Measurements from ENCODE around the gene KCNE5.
A peak's percentile ranks its signal among the peaks of the same experiment; 100 is the strongest.
"Not testable (repeated sequence)": the region's sequence is repeated elsewhere in the genome, so short reads cannot be mapped to it uniquely, and the experiment has no call there.

The KCNE5 gene

DNA sequence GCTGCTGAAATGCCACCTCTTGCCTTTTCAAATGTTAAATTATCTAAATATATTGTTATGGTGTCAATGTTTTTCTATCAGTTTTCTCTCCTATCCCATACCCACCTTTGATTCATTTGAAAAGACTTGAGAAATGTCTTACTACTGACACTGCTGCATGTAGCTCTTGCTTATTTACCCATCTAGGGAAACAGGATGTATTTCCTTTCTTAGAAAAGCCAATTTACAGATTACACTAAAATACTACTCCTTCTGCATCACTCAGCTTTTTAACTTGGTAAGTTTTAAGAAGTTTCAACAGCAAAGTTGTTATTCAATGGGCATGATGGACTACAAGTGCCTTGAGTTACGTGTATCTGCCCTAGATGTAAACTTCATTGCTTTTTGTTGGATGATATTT is 13.2 kb upstream of the KCNE5 start:
- Histone ChIP-seq H3K4me3 (ENCODE audit: low read depth, low read length) (no peak overlapping the region), H3K27me3 (ENCODE audit: insufficient read depth, low read length) (no peaks in the 10 kb centered on the region), H3K23ac (ENCODE audit: low read length) (no peak overlapping the region), H3K9me3 (ENCODE audit: insufficient read depth, low read depth, low read length) (no peaks in the 10 kb centered on the region), H3K4me1 (ENCODE audit: control insufficient read depth in 1 of 2, insufficient read depth in 2 of 2, low read length in 2 of 2) (no peaks in the 10 kb centered on the region), H3K79me1 (ENCODE audit: low read length) (no peaks in the 10 kb centered on the region), H2BK120ac (ENCODE audit: insufficient read depth, low read length, poor library complexity) (no peak overlapping the region), H2BK12ac (ENCODE audit: low read length) (no peak overlapping the region), H3K79me2 (ENCODE audit: control insufficient read depth, insufficient read depth, low read length, poor library complexity) (no peaks in the 10 kb centered on the region), H2AFZ (ENCODE audit: insufficient read depth, low read length, poor library complexity) (no peak overlapping the region), H3K4me2 (ENCODE audit: low read length) (no peak overlapping the region), H3K18ac (ENCODE audit: low read length) (no peak overlapping the region), H2AK5ac (ENCODE audit: low read length) (no peak overlapping the region), H2BK5ac (ENCODE audit: low read depth, low read length, poor library complexity) (no peak overlapping the region), H3K27ac (ENCODE audit: low read depth, low read length) (no peak overlapping the region), H4K8ac (ENCODE audit: low read depth, low read length) (no peak overlapping the region), H3K9ac (ENCODE audit: low read length) (no peak overlapping the region), H3K14ac (ENCODE audit: low read length) (no peak overlapping the region), H3K4ac (ENCODE audit: low read depth, low read length) (no peak overlapping the region), H4K12ac (ENCODE audit: low read depth, low read length) (no peak overlapping the region), H4K91ac (ENCODE audit: low read depth, low read length) (no peak overlapping the region), H3K36me3 (ENCODE audit: control insufficient read depth in 1 of 2, insufficient read depth in 2 of 2, low read length in 2 of 2) (no peaks in the 10 kb centered on the region)
- DNase-seq = no peak
- WGBS (ENCODE audit: extremely low coverage, insufficient coverage, insufficient read length) = no CpG with 5 or more reads among the region's 1 CpG

DNA sequence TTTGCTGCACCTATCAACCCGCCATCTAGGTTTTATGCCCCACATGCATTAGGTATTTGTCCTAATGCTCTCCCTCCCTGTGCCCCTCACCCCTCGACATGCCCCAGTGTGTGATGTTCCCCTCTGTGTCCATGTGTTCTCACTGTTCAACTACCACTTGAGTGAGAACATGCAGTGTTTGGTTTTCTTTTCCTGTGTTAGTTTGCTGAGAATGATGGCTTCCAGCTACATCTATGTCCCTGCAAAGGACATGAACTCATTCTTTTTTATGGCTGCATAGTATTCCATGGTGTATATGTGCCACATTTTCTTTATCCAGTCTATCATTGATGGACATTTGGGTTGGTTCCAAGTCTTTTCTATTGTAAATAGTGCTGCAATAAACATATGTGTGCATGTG is 12.5 kb upstream of the KCNE5 start:
- not testable (repeated sequence) for H2AK5ac ChIP-seq (ENCODE audit: low read length); H3K27ac ChIP-seq (ENCODE audit: low read depth, low read length); H2BK12ac ChIP-seq (ENCODE audit: low read length)

DNA sequence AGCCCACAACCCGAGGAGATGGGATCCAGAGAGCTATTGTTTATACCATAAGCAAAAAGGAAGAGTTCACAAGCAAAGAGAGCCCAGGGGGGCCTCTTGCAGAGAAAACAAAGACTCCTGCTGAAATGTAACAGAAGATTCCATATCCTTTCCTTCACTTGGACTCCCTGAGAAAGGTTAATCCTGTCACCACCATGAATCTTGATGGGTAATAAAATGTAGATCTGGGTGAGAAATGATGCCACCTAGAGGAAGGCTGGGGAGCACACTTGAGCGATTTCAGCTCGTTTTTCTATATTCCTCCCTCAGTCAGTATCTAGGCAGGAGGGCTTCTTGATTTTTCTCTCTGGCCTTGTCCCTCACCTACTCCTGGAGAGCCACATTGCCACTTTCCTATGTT is 10.2 kb upstream of the KCNE5 start:
- no CpG with 5 or more reads among the region's 3 CpGs for WGBS (ENCODE audit: extremely low coverage, insufficient coverage, insufficient read length)
- Histone ChIP-seq H3K9me3 (ENCODE audit: insufficient read depth, low read depth, low read length) (no peaks in the 10 kb centered on the region), H2BK5ac (ENCODE audit: low read depth, low read length, poor library complexity) (no peak overlapping the region), H3K36me3 (ENCODE audit: control insufficient read depth in 1 of 2, insufficient read depth in 2 of 2, low read length in 2 of 2) (no peaks in the 10 kb centered on the region), H3K79me2 (ENCODE audit: control insufficient read depth, insufficient read depth, low read length, poor library complexity) (no peaks in the 10 kb centered on the region), H2BK120ac (ENCODE audit: insufficient read depth, low read length, poor library complexity) (no peak overlapping the region), H3K18ac (ENCODE audit: low read length) (no peak overlapping the region), H2AK5ac (ENCODE audit: low read length) (no peak overlapping the region), H4K91ac (ENCODE audit: low read depth, low read length) (no peak overlapping the region), H3K9ac (ENCODE audit: low read length) (no peak overlapping the region), H3K4me3 (ENCODE audit: low read depth, low read length) (no peak overlapping the region), H3K79me1 (ENCODE audit: low read length) (no peaks in the 10 kb centered on the region), H3K27ac (ENCODE audit: low read depth, low read length) (no peak overlapping the region), H2AFZ (ENCODE audit: insufficient read depth, low read length, poor library complexity) (no peak overlapping the region), H3K4ac (ENCODE audit: low read depth, low read length) (no peak overlapping the region), H4K8ac (ENCODE audit: low read depth, low read length) (no peak overlapping the region), H3K23ac (ENCODE audit: low read length) (no peak overlapping the region), H2BK12ac (ENCODE audit: low read length) (no peak overlapping the region), H4K12ac (ENCODE audit: low read depth, low read length) (no peak overlapping the region), H3K14ac (ENCODE audit: low read length) (no peak overlapping the region), H3K27me3 (ENCODE audit: insufficient read depth, low read length) (no peaks in the 10 kb centered on the region), H3K4me2 (ENCODE audit: low read length) (no peak overlapping the region), H3K4me1 (ENCODE audit: control insufficient read depth in 1 of 2, insufficient read depth in 2 of 2, low read length in 2 of 2) (no peaks in the 10 kb centered on the region)
- DNase-seq = peak in 1 of 2 donors; percentile 32

More for the DNA sequence above, 12.5 kb upstream of the KCNE5 start:
- H3K18ac ChIP-seq (ENCODE audit: low read length); H3K27me3 ChIP-seq (ENCODE audit: insufficient read depth, low read length); H2BK120ac ChIP-seq (ENCODE audit: insufficient read depth, low read length, poor library complexity); H3K36me3 ChIP-seq (ENCODE audit: control insufficient read depth in 1 of 2, insufficient read depth in 2 of 2, low read length in 2 of 2); H3K4me3 ChIP-seq (ENCODE audit: low read depth, low read length); H3K79me1 ChIP-seq (ENCODE audit: low read length); H2AFZ ChIP-seq (ENCODE audit: insufficient read depth, low read length, poor library complexity); H3K14ac ChIP-seq (ENCODE audit: low read length); H4K91ac ChIP-seq (ENCODE audit: low read depth, low read length); H3K9me3 ChIP-seq (ENCODE audit: insufficient read depth, low read depth, low read length); H2BK5ac ChIP-seq (ENCODE audit: low read depth, low read length, poor library complexity); H4K12ac ChIP-seq (ENCODE audit: low read depth, low read length); H3K79me2 ChIP-seq (ENCODE audit: control insufficient read depth, insufficient read depth, low read length, poor library complexity); H3K4me2 ChIP-seq (ENCODE audit: low read length); H3K4me1 ChIP-seq (ENCODE audit: control insufficient read depth in 1 of 2, insufficient read depth in 2 of 2, low read length in 2 of 2); H3K23ac ChIP-seq (ENCODE audit: low read length); H3K9ac ChIP-seq (ENCODE audit: low read length); H3K4ac ChIP-seq (ENCODE audit: low read depth, low read length); H4K8ac ChIP-seq (ENCODE audit: low read depth, low read length); DNase-seq: not testable (repeated sequence)
- WGBS (ENCODE audit: extremely low coverage, insufficient coverage, insufficient read length) = no CpG with 5 or more reads among the region's 2 CpGs

DNA sequence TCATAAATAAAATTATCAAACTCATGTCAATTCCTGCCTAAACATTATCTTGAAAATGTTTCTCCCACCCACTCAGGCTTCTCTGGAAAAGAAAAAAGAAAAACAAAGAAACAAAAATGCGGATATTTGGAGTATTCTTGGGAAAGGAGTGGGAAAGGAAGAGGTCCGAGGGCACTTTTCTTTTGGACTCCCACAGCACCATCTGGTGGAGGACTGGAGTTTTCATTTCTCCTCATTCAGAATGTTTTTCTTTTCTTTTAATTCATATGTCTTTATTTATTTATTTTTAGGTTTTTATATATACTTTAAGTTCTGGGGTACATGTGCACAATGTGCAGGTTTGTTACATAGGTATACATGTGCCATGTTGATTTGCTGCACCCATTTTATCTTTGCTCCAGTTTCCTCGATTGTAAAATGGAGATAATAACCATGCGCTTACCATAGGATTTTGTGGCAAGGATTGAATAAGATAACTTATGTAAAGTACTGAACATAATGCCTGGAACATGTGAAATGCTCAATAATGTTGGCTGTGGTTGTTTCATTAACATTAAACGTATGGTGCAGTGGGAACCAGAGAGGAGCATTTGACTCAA is 8.0 kb upstream of the KCNE5 start:
- Histone ChIP-seq H3K27ac (ENCODE audit: low read depth, low read length) (no peak overlapping the region), H3K23ac (ENCODE audit: low read length) (no peak overlapping the region), H2BK120ac (ENCODE audit: insufficient read depth, low read length, poor library complexity) (no peak overlapping the region), H3K14ac (ENCODE audit: low read length) (no peak overlapping the region), H2BK12ac (ENCODE audit: low read length) (no peak overlapping the region), H4K91ac (ENCODE audit: low read depth, low read length) (no peak overlapping the region), H3K79me2 (ENCODE audit: control insufficient read depth, insufficient read depth, low read length, poor library complexity) (no peaks in the 10 kb centered on the region), H2BK5ac (ENCODE audit: low read depth, low read length, poor library complexity) (no peak overlapping the region), H3K18ac (ENCODE audit: low read length) (no peak overlapping the region), H4K12ac (ENCODE audit: low read depth, low read length) (no peak overlapping the region), H3K36me3 (ENCODE audit: control insufficient read depth in 1 of 2, insufficient read depth in 2 of 2, low read length in 2 of 2) (no peaks in the 10 kb centered on the region), H3K4me3 (ENCODE audit: low read depth, low read length) (no peak overlapping the region), H2AFZ (ENCODE audit: insufficient read depth, low read length, poor library complexity) (no peak overlapping the region), H3K79me1 (ENCODE audit: low read length) (no peaks in the 10 kb centered on the region), H3K9me3 (ENCODE audit: insufficient read depth, low read depth, low read length) (no peaks in the 10 kb centered on the region), H3K4me1 (ENCODE audit: control insufficient read depth in 1 of 2, insufficient read depth in 2 of 2, low read length in 2 of 2) (no peaks in the 10 kb centered on the region), H4K8ac (ENCODE audit: low read depth, low read length) (no peak overlapping the region), H2AK5ac (ENCODE audit: low read length) (no peak overlapping the region), H3K27me3 (ENCODE audit: insufficient read depth, low read length) (no peaks in the 10 kb centered on the region), H3K4me2 (ENCODE audit: low read length) (no peak overlapping the region), H3K4ac (ENCODE audit: low read depth, low read length) (no peak overlapping the region), H3K9ac (ENCODE audit: low read length) (no peak overlapping the region)
- WGBS (ENCODE audit: extremely low coverage, insufficient coverage, insufficient read length) = no CpG with 5 or more reads among the region's 5 CpGs
- DNase-seq = peak in 1 of 2 donors; percentile 35
